Natural killer cell (primary cell): ENCODE results near the gene TXLNA. TPM values are rescaled to one million over a fixed set of nuclear protein-coding genes. Genes with fewer than 3 reads are reported as not detected.

Experiments
- ATAC-seq, 3 donors: fragments of 150-1000 bp in 2 of 3; fragments of 200-7000 bp in 1 of 3; cut with Tn5 transposase; 1 replicate in 1 of 3; 2 replicates in 2 of 3; pipeline ENCODE4 v1.10.0; 2021; ENCODE audit warnings: mild to moderate bottlenecking in 2 of 3, moderate library complexity in 2 of 3
- DNase-seq, 2 donors: peaks; one replicate each; pipeline versions ENCODE4 v3.0.0 to v3.0.0-alpha.2; 2013 to 2021; ENCODE audit warnings: mixed read lengths in 1 of 2
- H3K27ac ChIP-seq: one replicate; pipeline ENCODE4 v1.5.1; 2013; ENCODE audit warnings: mild to moderate bottlenecking, low read length
- H3K27me3 ChIP-seq: one replicate; pipeline ENCODE4 v1.6.1; 2013; ENCODE audit warnings: low read length; ENCODE audit not compliant: control insufficient read depth, insufficient read depth
- H3K36me3 ChIP-seq: one replicate; pipeline ENCODE4 v1.6.1; 2013; ENCODE audit warnings: low read length; ENCODE audit not compliant: control insufficient read depth, insufficient read depth
- H3K4me1 ChIP-seq: one replicate; pipeline ENCODE4 v1.6.1; 2013; ENCODE audit warnings: low read length; ENCODE audit not compliant: control insufficient read depth, insufficient read depth
- H3K4me3 ChIP-seq: one replicate; pipeline ENCODE4 v1.5.1; 2013; ENCODE audit warnings: low read length
- H3K9me3 ChIP-seq: one replicate; pipeline ENCODE4 v1.6.1; 2013; ENCODE audit warnings: low read length; ENCODE audit not compliant: control insufficient read depth, insufficient read depth
- H3K27ac Mint-ChIP-seq, 2 donors: one replicate each; pipeline ENCODE4 v1.8.0; 2022; ENCODE audit warnings: mild to moderate bottlenecking in 2 of 2, mixed read lengths in 2 of 2, moderate library complexity in 1 of 2
- H3K27me3 Mint-ChIP-seq, 2 donors: one replicate each; pipeline ENCODE4 v1.8.0; 2022; ENCODE audit warnings: low read depth in 2 of 2, mixed read lengths in 2 of 2
- H3K36me3 Mint-ChIP-seq: one replicate; pipeline ENCODE4 v1.8.0; 2022; ENCODE audit warnings: mixed read lengths
- H3K4me1 Mint-ChIP-seq, 2 donors: one replicate each; pipeline ENCODE4 v1.8.0; 2022; ENCODE audit warnings: mixed read lengths in 2 of 2
- H3K4me3 Mint-ChIP-seq: one replicate; pipeline ENCODE4 v1.8.0; 2022; ENCODE audit warnings: mild to moderate bottlenecking, moderate library complexity, mixed read lengths
- H3K9me3 Mint-ChIP-seq, 2 donors: one replicate each; pipeline ENCODE4 v1.8.0; 2022; ENCODE audit warnings: mixed read lengths in 2 of 2
- CTCF ChIP-seq: fragments of 200-600 bp; IDR thresholded peaks from one replicate; pipeline ENCODE4 v1.8.0; 2022; ENCODE audit warnings: antibody characterized with exemption
- WGBS: methylation state at CpG from one replicate; pipeline ENCODE4 v1.1.7; 2013; ENCODE audit warnings: missing lambda C conversion rate; ENCODE audit not compliant: insufficient coverage; 5-methylcytosine and 5-hydroxymethylcytosine counted together
- intact Hi-C: fragments of 100-400 bp; cut with micrococcal nuclease; formaldehyde crosslinking; loops from one replicate; pipeline ENCODE4 v1.14.2; 2022
- total RNA-seq, 4 donors: library from RNA; stranded (reverse); fragments of 120-200 nt in 1 of 4; gene quantifications; one replicate each; pipeline versions ENCODE4 v1.2.3 to v1.2.4, GENCODE V29; 2013 to 2022

The TXLNA gene
- total RNA-seq, 3 donors from 2014 or later (not counting 1 experiment from before 2014, with no cell fraction given): 26.0 to 36.0 (median 33.3) TPM

- TF ChIP-seq CTCF: no peak
- H3K4me1 Mint-ChIP-seq: peaks cover 7% of the 10 kb centered on the region in 2 donors
- no peak overlapping the region for H3K27ac ChIP-seq
- H3K27ac Mint-ChIP-seq: no peak overlapping the region
- no peaks in the 10 kb centered on the region for H3K27me3 ChIP-seq
- DNase-seq (no peak), ATAC-seq (no peak)
- intact Hi-C loops: no loop called here
- WGBS: 89% methylated on average over 3 of the region's 3 CpGs
- H3K27me3 Mint-ChIP-seq: no peaks in the 10 kb centered on the region
- H3K9me3 ChIP-seq: no peaks in the 10 kb centered on the region
- no peak overlapping the region for H3K4me3 ChIP-seq
- peaks cover 60% of the 10 kb centered on the region for H3K36me3 ChIP-seq
- H3K9me3 Mint-ChIP-seq: no peaks in the 10 kb centered on the region
- peaks cover 5% of the 10 kb centered on the region for H3K4me1 ChIP-seq
- H3K36me3 Mint-ChIP-seq: peaks cover 18% of the 10 kb centered on the region
- H3K4me3 Mint-ChIP-seq: no peak overlapping the region
These were observed 49.3 kb downstream of the TXLNA start for GRCh38 chr1:32228771-32229170.

GRCh38 chr1:32231843-32232432, 52.5 kb downstream of the TXLNA start:
- intact Hi-C loops: no loop called here
- no peaks in the 10 kb centered on the region for H3K9me3 Mint-ChIP-seq
- Histone ChIP-seq H3K36me3 (peaks cover 38% of the 10 kb centered on the region), H3K4me3 (no peak overlapping the region), H3K27me3 (no peaks in the 10 kb centered on the region), H3K4me1 (no peaks in the 10 kb centered on the region), H3K27ac (no peak overlapping the region), H3K9me3 (no peaks in the 10 kb centered on the region)
- no peak overlapping the region for H3K4me3 Mint-ChIP-seq
- ATAC-seq (no peak), DNase-seq (no peak)
- 88% methylated on average over 5 of the region's 5 CpGs for WGBS
- no peak for TF ChIP-seq CTCF
- no peaks in the 10 kb centered on the region for H3K4me1 Mint-ChIP-seq
- no peaks in the 10 kb centered on the region for H3K27me3 Mint-ChIP-seq
- peaks cover 18% of the 10 kb centered on the region for H3K36me3 Mint-ChIP-seq
- peak overlapping the region; percentile 0 to 19 for H3K27ac Mint-ChIP-seq

- no peak for TF ChIP-seq CTCF
- H3K27ac Mint-ChIP-seq: no peak overlapping the region
- intact Hi-C loops: no loop called here
- no peaks in the 10 kb centered on the region for H3K9me3 ChIP-seq
- no peak overlapping the region for H3K4me3 ChIP-seq
- H3K4me1 Mint-ChIP-seq: no peaks in the 10 kb centered on the region
- peaks cover 31% of the 10 kb centered on the region for H3K36me3 ChIP-seq
- H3K4me1 ChIP-seq: no peaks in the 10 kb centered on the region
- no peaks in the 10 kb centered on the region for H3K27me3 Mint-ChIP-seq
- ATAC-seq: no peak
- no peak for DNase-seq
- no peak overlapping the region for H3K4me3 Mint-ChIP-seq
- no peaks in the 10 kb centered on the region for H3K9me3 Mint-ChIP-seq
- H3K27me3 ChIP-seq: no peaks in the 10 kb centered on the region
- H3K36me3 Mint-ChIP-seq: peaks cover 13% of the 10 kb centered on the region
- WGBS: 97% methylated on average over 7 of the region's 8 CpGs
- no peak overlapping the region for H3K27ac ChIP-seq
These were observed 53.3 kb downstream of the TXLNA start for GRCh38 chr1:32232558-32233304.
